HG02623 (cell line): ENCODE results near the gene HHATL.
"Not testable (repeated sequence)": the region's sequence is repeated elsewhere in the genome, so short reads cannot be mapped to it uniquely, and the experiment has no call there.

Source experiments
- ATAC-seq: cut with Tn5 transposase; IDR thresholded peaks from one replicate; pipeline ENCODE4 v1.9.1; 2021; ENCODE audit warnings: moderate library complexity; ENCODE audit not compliant: unreplicated experiment

Gene HHATL

DNA sequence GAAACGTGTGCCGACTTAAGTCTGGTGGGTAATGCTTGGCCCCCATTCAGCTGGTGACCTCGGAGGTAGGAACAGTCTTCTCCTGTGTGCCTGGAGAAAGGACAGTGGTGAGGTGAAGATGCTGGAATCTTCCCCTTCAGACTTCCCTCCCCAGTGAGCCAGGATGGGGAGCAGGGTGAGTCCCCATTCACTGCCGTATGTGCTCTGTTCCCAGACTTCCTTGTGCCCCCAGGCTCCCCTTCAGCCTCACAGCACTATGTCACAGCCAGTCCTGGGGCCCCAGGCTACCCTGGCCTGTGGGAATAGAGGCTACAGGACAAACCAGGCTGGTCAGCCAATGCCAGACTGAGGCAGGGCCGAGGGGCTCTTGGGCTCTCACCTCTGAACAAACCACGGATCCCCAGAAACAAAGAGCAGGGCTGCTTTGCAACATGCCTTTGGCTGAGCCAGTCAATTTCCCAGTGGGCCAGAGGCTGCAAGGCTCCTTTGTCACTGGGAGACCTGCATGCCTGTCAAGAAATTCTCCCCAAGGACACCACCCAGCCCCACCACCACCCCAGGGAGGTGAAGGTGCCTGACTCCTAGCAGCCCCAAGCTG, 31.8 kb upstream of the HHATL start:
- ATAC-seq: no peak

DNA sequence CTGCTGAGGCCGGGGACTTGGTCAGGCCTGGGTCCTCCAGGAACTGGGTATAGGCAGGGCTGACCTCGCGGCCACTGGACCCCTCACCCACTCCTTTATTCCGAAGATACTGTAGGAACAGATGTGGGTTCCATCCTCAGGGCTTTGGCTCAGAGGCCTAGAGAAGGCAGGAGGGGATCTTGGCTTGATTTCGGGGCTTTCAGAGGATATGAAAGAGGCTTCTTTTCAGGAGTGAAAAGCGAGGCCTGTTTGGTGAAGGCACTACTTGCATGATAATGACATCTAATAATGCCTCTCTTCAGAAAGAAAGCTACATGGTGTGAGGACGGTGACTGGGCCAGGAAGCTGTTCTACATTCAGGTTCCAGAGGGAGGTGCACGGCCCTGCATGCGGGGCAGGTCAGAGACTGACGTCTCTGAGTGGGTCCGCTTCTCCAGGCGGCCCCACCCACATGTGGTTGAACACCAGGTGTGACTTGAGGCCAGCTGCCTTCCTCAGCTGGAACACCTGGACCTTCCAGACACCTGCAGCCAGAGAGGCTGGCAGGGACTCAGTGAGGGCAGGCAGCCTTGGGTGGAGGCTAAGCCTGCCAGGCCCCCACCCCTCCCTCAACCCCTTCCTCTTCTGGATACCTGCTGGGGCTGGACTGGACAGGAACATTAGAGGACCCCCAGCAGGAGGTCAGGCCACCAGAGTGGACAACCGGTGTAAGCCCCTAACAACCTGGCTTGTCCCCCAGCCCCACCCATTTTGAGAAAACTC, 31.1 kb upstream of the HHATL start:
- no peak for ATAC-seq

DNA sequence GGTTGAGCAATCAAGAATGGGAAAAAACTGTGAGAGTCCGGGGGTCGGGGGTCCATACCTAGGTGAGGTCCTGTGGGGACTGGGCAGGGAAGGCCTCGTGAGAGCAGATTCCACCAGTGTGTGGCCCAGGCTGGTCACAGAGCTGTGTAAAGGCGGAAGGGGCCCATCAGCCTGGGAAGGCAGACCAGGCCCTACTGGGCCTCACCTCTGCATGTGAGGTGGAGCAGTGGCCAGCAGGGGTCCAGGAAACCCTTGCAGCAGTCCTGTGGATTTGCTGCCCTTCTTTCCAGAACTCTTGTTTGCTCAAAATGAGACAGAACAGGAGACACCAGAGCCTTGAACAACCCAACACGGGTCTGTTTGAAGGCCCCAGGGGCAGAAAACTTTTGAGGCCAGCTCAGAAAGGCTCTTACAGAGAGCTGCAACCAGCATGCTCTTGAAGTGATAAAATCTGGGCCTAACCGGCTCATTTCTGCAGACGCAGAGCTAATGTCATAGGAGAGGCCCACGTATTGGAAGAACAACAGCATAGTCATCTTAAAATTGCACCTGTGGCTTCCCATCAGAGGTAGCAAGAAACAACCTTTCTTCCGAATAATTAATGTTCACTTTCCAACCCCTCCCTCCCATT, 30.3 kb upstream of the HHATL start:
- ATAC-seq: no peak

DNA sequence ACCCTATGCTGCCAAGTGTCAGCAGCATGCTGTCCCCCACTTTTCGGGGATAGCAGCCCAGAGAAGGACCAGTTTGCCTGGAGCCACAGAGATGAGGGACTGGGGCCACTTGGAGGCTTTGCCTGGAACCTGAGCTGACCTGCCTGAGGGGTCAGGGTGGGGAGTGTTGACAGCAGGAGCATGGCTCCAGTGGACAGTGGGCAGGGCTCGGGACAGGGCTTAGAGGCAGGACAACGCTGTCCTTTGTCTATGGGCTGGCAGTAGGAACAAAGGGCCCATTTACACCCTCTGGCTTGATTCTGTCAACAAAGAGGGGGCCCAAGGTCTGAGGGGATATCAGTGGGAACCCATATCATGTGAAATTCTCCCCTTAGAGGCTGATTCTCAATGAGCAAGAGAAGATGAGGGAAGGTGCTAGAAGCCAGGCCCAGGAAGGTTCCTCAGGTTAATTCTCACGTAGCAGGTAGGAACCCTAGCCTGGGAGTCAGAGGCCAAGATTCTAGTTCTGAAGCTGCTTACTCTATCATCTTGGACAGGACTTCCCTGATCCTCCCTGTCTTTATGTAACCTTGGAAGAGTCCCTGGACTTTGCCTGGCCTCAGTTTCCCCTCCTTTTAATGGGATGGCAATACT, 29.7 kb upstream of the HHATL start:
- no peak for ATAC-seq

DNA sequence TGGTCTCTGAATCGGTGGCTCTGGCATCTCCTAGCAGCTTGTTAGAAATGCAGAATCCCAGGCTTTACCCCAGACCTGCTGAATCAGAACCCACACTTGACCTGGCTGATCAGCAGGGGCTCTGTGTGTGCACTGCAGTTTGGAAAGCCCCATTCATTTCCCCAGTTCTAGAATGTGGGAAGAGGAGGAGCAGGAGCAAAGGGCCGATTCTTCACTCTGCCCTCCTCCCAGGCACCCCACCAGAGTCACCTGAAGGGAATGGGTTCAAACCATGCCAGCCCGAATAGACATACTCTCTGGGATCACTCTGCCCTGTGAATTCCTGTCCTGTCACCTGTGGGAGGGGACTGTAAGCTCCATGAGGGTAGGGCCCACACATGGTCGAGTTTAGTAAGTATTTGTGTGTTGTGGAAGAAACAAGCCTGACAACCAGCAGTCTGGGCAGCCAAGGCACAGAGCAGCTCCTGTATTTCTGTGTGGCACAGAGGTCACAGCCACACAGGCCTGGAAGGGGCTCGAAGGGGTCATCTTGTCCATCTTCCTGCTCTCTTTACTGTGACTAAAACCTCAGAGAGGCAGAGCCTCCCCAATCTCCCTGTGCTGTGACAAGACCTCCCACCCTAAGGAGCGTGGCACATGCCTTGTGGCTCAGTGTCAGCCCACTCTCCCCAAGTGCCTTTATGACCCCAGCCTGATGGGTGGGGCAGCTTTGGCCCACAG, 29.0 kb upstream of the HHATL start:
- ATAC-seq: no peak

DNA sequence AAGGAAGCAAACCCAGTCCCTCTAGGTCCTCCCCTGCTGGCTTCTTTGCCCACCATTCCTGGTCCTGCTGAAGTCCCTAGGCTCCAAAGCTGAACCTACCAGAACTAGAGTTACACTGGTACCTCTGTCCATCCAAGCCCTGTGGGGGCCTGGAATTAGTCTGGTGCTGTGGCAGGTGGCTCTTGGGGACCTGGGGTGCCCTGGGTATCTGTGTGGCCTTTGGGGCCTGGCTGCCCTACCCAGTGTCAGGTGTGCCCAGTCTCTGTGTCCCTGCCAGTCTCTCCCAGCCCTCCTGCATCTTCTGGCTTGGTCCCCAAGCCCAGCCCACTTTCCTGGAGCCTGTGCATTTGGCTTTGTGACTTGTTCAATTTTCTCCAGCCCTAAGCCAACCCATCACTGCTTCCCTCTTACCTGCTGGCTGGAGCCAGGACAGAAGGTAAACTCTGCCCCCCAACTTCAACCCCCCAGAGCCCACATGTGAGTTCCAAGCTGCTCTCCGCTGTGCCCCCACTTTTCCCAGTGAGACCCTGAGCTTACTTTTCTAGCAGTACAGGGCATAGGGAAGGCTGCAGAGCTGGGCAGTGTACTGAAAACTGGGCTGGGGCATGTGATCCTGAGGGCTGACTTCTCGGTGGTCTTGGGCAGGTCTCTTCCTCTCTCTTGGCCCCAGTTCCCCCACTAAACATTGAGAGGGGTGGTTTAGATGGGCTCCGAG, 28.3 kb upstream of the HHATL start:
- no peak for ATAC-seq

DNA sequence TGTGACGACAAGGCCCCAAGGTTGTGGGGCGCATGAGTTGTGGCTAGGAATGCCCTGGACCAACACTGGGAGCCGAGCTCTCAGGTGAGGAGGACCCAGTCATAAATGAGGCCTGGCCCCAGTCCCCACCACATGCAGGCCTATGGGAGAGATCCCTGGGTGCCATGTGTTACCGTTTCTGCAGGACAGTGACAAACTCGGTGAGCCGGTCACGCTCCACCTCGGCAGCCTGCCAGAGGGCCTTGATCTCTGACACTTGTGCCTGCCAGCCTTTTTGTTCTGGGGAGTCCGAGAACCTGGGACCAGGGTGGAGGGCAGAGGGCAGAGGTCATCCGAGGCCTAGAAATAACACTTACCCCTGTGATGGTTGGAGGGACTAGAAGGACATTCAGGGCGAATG, 27.7 kb upstream of the HHATL start:
- ATAC-seq: no peak

DNA sequence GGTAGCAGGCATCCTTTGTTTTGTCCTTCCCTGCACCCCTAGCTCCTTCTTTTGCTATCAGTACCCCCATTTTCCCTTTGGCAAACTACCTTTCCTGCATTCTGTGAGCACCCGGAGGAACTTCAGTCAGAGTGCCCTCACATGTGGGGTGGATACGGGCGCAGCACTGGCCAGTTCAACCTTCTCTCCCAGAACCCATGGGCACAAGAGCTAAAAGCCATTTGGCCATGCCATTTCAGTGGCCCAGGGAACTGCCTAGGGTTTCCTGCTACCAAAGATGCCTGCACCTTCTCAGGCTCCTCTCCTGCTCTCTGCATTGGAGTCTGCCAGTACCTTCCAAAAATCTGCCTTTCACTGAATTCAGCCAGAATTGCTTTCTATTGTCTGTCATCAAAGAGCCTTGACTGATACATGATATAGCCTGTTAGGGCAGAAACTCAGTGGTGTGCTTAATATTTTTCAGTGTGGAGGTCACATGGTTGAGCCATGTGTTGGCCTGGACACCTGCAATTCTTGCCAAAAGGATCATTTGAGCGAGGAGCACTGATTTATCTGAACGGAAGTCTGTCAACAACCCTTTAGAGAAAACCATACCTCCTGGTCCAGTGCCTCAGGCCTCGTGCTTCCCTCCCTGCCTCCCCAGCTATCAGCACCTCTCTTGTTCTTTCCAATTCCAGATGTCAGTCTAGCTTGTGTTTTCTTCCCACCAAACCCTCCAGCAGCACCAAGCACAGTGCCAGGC, 27.0 kb upstream of the HHATL start:
- ATAC-seq: no peak

DNA sequence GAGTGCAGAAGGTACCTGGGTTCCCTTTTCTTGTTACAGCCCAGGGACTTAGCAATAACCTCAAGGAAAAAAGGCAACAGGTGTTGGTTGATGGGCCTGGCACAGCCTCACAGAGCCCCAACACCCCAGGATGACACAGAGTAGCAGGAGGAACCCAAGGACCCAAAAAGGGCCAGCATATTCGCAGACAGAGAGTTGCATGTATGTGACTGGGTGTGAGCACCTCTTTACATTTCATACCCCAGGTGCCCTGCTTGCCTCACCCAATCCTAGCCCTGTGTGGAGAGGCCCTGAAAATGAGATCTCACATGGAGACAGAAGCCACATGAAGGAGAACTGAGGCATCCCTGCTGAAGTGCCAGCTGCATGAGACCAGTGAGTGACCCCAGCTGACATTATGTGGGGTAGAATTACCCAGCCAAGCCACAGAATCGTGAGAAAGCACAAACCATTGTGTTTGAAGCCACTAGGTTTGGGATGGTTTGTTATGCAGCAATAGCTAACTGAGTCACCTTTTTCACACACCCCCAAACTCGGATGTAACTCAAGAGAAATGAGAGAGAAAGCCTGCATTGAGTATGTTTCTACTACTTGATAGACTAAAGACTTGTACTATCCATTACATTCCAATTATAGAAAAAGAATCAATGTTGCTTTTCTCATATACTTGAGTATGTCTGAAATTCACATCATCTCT, 26.2 kb upstream of the HHATL start:
- no peak for ATAC-seq

DNA sequence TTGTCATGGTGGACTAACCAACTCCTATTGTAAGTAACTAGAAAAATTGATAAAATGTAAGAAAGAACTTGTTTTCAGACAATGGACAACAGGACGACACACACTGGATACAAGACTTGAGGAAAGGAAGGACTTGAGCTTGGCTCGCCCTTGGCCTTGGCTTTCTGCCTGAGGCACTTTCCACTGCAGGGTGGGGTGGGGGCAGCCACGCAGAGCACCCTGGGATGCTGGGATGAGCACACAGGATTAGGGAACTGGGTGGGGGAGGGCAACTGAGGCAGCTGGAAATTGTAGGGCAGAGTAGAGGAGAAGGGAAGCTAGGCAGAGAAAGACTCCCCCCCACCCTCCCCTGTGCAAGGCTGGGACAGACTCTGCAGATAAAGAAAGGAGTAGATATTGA, 25.5 kb upstream of the HHATL start:
- ATAC-seq: no peak

DNA sequence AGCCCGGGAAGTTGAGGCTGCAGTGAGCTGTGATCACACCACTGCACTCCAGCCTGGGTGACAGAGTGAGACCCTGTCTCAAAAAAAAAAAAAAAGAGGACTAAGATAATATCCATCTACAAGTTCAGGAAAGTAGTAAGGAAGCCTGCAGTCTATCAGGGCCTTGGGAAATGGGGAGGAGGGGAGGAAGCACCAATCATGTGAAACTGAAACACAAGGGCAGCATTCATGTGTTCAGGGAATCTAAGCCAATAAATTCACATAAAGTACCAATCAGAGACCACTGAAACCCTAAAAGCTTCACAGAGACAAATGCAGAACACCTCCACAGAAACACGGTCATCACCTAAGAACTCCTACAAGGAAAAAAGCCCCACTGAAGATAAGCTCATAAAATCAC, 22.9 kb upstream of the HHATL start:
- no peak for ATAC-seq

DNA sequence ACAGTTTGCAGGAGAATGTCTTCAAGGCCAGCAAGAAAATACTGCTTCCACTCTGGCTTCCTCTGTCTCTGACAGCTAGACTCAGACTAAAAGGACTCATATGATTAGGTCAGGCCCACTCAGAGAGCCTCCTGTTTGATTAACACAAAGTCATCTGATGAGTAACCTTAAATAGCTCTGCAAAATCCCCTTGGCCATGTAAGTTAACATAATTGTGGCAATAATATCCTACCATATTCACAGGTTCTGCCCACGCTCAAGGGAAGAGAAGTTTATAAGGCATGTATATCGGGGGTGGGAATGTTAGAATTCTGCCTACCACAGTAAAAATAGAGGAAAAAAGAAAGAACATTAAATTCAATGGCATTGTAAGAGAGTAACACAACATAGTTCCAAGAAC, 20.6 kb upstream of the HHATL start:
- ATAC-seq: no peak

DNA sequence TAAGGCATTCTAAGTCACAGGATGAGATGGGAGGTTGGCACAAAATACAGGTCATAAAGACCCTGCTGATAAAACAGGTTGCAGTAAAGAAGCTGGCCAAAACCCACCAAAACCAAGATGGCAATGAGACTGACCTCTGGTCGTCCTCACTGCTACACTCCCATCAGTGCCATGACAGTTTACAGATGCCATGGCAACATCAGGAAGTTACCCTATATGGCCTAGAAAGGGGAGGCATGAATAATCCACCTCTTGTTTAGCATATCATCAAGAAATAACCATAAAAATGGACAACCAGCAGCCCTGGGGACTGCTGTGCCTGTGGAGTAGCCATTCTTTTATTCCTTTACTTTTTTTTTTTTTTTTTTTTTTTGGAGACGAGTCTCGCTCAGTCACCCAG, 19.8 kb upstream of the HHATL start:
- ATAC-seq: not testable (repeated sequence)

DNA sequence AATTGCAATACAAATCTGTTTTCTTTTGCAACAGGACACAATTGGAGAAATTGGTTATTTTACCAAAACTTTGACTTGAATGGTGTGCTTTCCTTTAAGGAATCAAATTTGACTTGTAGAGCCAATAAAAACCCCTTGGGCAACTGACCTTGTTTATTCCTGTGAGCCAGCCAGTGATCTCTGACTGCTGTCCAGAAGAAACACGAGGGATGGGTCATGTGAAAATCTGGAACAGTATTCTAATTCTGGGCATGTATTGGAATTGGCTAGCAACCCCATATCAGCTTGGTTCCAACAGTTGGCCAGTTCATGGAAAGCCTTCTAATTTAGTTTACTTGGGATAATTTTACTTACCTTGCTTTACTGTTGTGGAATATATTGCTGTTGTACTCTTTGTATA, 19.1 kb upstream of the HHATL start:
- ATAC-seq: no peak

DNA sequence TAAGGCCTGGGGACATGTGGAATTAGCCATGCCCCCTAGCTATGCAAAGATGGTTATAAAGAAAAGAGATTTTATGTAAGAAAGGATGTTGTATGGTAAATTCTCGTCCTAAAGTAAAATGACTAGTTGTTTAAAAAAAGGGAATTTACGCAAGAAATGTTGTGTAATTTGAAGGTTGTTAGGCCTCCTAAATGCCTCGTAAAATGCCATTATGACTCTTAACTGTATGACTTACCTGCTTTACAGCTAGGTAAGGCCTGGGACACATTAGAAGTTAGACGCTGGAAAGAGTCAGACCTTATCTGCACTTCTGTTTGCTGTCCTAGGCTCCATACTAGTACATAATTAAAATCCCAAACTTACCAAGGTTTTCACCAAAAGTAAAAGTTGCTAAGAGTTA, 17.5 kb upstream of the HHATL start:
- no peak for ATAC-seq

DNA sequence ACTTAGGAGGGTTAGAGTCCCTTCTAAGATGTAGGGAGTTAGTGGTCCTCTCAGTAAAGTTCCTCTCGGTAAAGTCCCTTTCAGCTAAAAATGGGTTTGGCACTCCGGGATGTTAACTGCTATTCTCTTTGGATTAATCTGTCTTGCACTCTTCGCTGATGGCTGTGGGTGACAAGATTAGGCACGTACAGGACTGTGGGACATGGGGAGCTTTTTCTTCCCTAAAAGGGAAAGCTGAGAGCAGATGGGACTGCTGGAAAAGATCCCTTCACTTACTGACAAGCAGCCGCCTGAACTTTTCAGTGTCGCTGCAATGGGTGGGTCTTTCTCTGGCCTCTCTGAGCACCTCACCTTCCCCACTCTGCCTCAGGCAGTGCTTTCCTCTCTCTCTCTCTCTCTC, 16.4 kb upstream of the HHATL start:
- ATAC-seq: no peak

DNA sequence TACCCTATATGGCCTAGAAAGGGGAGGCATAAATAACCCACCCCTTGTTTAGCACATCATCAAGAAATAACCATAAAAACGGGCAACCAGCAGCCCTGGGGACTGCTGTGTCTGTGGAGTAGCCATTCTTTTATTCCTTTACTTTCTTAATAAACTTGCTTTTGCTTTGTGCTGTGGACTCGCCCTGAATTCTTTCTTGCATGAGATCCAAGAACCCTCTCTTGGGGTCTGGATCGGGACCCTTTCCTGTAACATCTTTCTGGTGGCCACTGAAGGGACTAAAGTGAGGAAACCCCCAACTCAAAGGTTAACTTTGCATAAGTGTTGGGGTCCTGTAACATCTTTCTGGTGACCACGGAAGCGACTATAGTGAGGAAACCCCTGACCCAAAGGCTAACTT, 15.7 kb upstream of the HHATL start:
- no peak for ATAC-seq

DNA sequence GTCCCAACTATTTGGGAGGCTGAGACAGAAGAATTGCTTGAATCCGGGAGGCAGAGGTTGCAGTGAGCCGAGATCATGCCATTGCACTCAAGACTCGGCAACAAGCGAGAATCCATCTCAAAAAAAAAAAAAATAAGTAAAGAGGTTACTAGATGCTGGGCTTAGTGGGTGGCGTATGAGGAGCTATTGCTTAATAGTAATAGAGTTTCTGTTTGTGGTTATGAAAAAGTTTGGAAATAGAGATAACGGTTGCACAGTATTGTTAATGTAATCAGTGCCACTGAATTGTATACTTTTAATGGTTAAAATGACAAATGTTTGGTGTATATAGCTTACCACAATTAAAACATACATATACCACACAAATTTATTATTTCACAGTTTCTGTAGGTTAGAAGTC, 14.7 kb upstream of the HHATL start:
- ATAC-seq: no peak

DNA sequence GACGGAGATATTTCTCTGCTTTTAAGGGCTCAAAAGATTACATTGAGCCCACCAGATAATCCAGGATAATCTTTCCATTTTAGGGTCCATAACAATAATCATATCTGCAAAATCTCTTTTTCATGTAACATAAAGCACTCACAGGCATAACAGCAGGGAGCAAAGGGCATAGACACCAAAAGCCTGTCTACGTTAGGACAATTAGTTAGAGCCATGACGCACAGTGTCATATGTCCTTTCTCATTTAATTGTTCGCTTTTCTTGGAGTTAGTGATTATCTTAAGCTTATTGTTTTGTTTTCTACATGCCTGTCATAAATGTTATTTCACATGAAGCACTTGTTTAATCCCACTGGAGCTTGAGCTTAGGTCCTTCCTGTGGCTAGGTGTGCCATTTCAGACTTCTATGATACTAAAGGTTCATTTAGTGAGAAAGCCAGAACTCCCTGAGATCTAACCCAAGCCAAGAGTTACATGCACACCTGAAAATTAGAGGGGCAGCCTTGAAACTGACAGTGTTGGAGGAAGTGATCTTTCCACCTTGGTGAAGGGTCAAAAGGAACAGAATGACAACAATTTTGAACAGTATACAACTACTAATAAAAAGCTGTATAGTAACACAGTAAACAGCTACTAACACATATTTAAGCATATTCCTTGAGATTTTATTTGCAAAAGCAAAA, 11.7 kb upstream of the HHATL start:
- no peak for ATAC-seq
